Endothelial cell (in vitro differentiated cells): Measurements from ENCODE around the gene SPOP. TPM values are rescaled to one million over a fixed set of nuclear protein-coding genes. Genes with fewer than 3 reads are reported as not detected.

Experiments
- DNase-seq: peaks from one replicate; pipeline ENCODE4 v3.0.0; 2021; ENCODE audit warnings: low spot score
- H3K27ac Mint-ChIP-seq: one replicate; pipeline ENCODE4 v1.8.0; 2021; ENCODE audit warnings: mixed read lengths, inconsistent platforms; ENCODE audit not compliant: unreplicated experiment
- H3K27me3 Mint-ChIP-seq: one replicate; pipeline ENCODE4 v1.8.0; 2021; ENCODE audit warnings: mild to moderate bottlenecking, moderate library complexity, mixed read lengths, inconsistent platforms; ENCODE audit not compliant: unreplicated experiment
- H3K36me3 Mint-ChIP-seq: one replicate; pipeline ENCODE4 v1.8.0; 2021; ENCODE audit warnings: mild to moderate bottlenecking, low read depth, mixed read lengths, inconsistent platforms; ENCODE audit not compliant: unreplicated experiment
- H3K4me1 Mint-ChIP-seq: one replicate; pipeline ENCODE4 v1.8.0; 2021; ENCODE audit warnings: mild to moderate bottlenecking, mixed read lengths, inconsistent platforms; ENCODE audit not compliant: unreplicated experiment
- H3K4me3 Mint-ChIP-seq: one replicate; pipeline ENCODE4 v1.8.0; 2021; ENCODE audit warnings: mild to moderate bottlenecking, mixed read lengths, inconsistent platforms; ENCODE audit not compliant: unreplicated experiment
- H3K9me3 Mint-ChIP-seq: one replicate; pipeline ENCODE4 v1.8.0; 2021; ENCODE audit warnings: mixed read lengths, inconsistent platforms; ENCODE audit not compliant: unreplicated experiment
- CTCF ChIP-seq: fragments of 200-600 bp; sonication (generic); IDR thresholded peaks from one replicate; pipeline ENCODE4 v1.5.0; 2021; ENCODE audit warnings: antibody characterized with exemption; ENCODE audit not compliant: unreplicated experiment
- total RNA-seq: library from RNA; stranded (reverse); fragmentation: NEBNext Ultra II Directional; extraction: Animal tissue kit (Norgen Biotek cat#: 25700); gene quantifications from one replicate; pipeline ENCODE4 v1.2.1, GENCODE V29; 2021; ENCODE audit not compliant: unreplicated experiment

The SPOP gene
- total RNA-seq, 1 donor from 2014 or later: 55.6 TPM

- H3K27me3 Mint-ChIP-seq: peaks cover 22% of the 10 kb centered on the region
- no peaks in the 10 kb centered on the region for H3K9me3 Mint-ChIP-seq
- no peak for TF ChIP-seq CTCF
- DNase-seq: no peak
- H3K4me3 Mint-ChIP-seq: peak overlapping the region; percentile 93
- peak overlapping the region; percentile 30 for H3K27ac Mint-ChIP-seq
- no peaks in the 10 kb centered on the region for H3K36me3 Mint-ChIP-seq
- peaks cover 16% of the 10 kb centered on the region for H3K4me1 Mint-ChIP-seq
Measured at GRCh38 chr17:49577963-49578362, 99.9 kb downstream of the SPOP start.

GRCh38 chr17:49577650-49577934, 100.3 kb downstream of the SPOP start:
- H3K9me3 Mint-ChIP-seq: no peaks in the 10 kb centered on the region
- no peaks in the 10 kb centered on the region for H3K36me3 Mint-ChIP-seq
- peaks cover 16% of the 10 kb centered on the region for H3K4me1 Mint-ChIP-seq
- TF ChIP-seq CTCF: no peak
- peak overlapping the region; percentile 30 for H3K27ac Mint-ChIP-seq
- peaks cover 21% of the 10 kb centered on the region for H3K27me3 Mint-ChIP-seq
- H3K4me3 Mint-ChIP-seq: peak overlapping the region; percentile 93
- DNase-seq: no peak

- no peak for TF ChIP-seq CTCF
- Mint-ChIP-seq H3K36me3 (no peaks in the 10 kb centered on the region), H3K9me3 (no peaks in the 10 kb centered on the region), H3K27ac (no peak overlapping the region), H3K4me3 (peak overlapping the region; percentile 93), H3K4me1 (peaks cover 16% of the 10 kb centered on the region), H3K27me3 (peaks cover 20% of the 10 kb centered on the region)
- no peak for DNase-seq
Measured at GRCh38 chr17:49576917-49577649, 100.8 kb downstream of the SPOP start.

- no peak for TF ChIP-seq CTCF
- no peaks in the 10 kb centered on the region for H3K36me3 Mint-ChIP-seq
- peak; percentile 58 for DNase-seq
- no peaks in the 10 kb centered on the region for H3K9me3 Mint-ChIP-seq
- peaks cover 16% of the 10 kb centered on the region for H3K4me1 Mint-ChIP-seq
- peaks cover 21% of the 10 kb centered on the region for H3K27me3 Mint-ChIP-seq
- H3K27ac Mint-ChIP-seq: no peak overlapping the region
- peak overlapping the region; percentile 93 for H3K4me3 Mint-ChIP-seq
Measured at GRCh38 chr17:49576088-49576916, 101.6 kb downstream of the SPOP start.

- Mint-ChIP-seq H3K9me3 (no peaks in the 10 kb centered on the region), H3K27ac (no peak within 1 kb of the TSS), H3K4me3 (peak within 1 kb of the TSS; percentile 92), H3K27me3 (peaks cover 21% of the 10 kb centered on the region), H3K36me3 (no peaks in the 10 kb centered on the region), H3K4me1 (peaks cover 16% of the 10 kb centered on the region)
- DNase-seq: peak; percentile 90
- peak; percentile 79 for TF ChIP-seq CTCF
Measured at GRCh38 chr17:49575679-49576087, 102.2 kb downstream of the SPOP start, which contains the start of gene NXPH3. TSS of gene NXPH3 (plus strand) at chr17:49575871. CDS start at chr17:49576220, 349 bp downstream.
